Pancreas (tissue), 10 donors: ENCODE data around the gene SCAMP5. TPM values are rescaled to one million over a fixed set of nuclear protein-coding genes. Genes with fewer than 3 reads are reported as not detected.

ENCODE experiments used
- ATAC-seq, 4 donors: fragments of 200-7000 bp; cut with Tn5 transposase; one replicate each; pipeline versions ENCODE4 v1.8.0 to v1.9.1; 2020; ENCODE audit warnings: mild to moderate bottlenecking in 4 of 4, moderate library complexity in 4 of 4
- DNase-seq, 6 donors: peaks; one replicate each; pipeline ENCODE4 v3.0.0-alpha.2; 2020
- FAIRE-seq: peaks from 2 replicates; lab custom pipeline; 2012; peaks lifted over from hg19 to GRCh38; lab: Jason Lieb, UNC
- H3K27ac ChIP-seq, 4 donors: fragments of 200-600 bp; sonication (generic); 1 replicate in 3 of 4; 2 replicates in 1 of 4; pipeline versions ENCODE4 v1.5.0 to v1.8.0; 2020
- H3K27me3 ChIP-seq, 4 donors: fragments of 200-600 bp; one replicate each; pipeline ENCODE4 v1.8.0; 2021
- H3K36me3 ChIP-seq, 3 donors: fragments of 200-600 bp; sonication (generic) in 1 of 3; one replicate each; pipeline versions ENCODE4 v1.5.0 to v1.8.0; 2020 to 2021
- H3K4me1 ChIP-seq, 3 donors: fragments of 200-600 bp; one replicate each; pipeline ENCODE4 v1.8.0; 2021
- H3K4me3 ChIP-seq, 4 donors: fragments of 200-600 bp; sonication (generic) in 2 of 4; one replicate each; pipeline versions ENCODE4 v1.5.0 to v1.8.0; 2020 to 2021
- H3K9me3 ChIP-seq, 4 donors: fragments of 200-600 bp; one replicate each; pipeline ENCODE4 v1.8.0; 2021
- WGBS, 2 donors: extraction: QIAGEN DNeasy Blood & Tissue Kit; methylation state at CpG; one replicate each; pipeline ENCODE4 v1.1.7; 2013; 5-methylcytosine and 5-hydroxymethylcytosine counted together
- intact Hi-C, 3 donors: fragments of 100-400 bp; cut with DNase I; formaldehyde crosslinking; loops; one replicate each; pipeline versions ENCODE4 v1.11.1 to v1.14.2; 2022
- polyA plus RNA-seq, 2 donors: library from polyadenylated mRNA; stranded (reverse); fragments of 200-250 nt; gene quantifications; one replicate each; pipeline ENCODE4 v1.2.3, GENCODE V29; 2013
- total RNA-seq, 6 donors: library from RNA; stranded (reverse); fragmentation: NEBNext Ultra II Directional in 4 of 6; extraction: Animal tissue kit (Norgen Biotek cat#: 25700) in 4 of 6; gene quantifications; one replicate each; pipeline versions ENCODE4 v1.2.1 to v1.2.4, GENCODE V29; 2021 to 2023
- TF ChIP-seq, protein P1 (sequence below), 4 donors: fragments of 200-600 bp; sonication (generic) in 3 of 4; IDR thresholded peaks; one replicate each; pipeline versions ENCODE4 v1.5.0 to v1.8.0; 2021; ENCODE audit warnings: antibody characterized with exemption in 4 of 4
- donor health status: healthy with polysubstance abuse.
- donor health status: DM: no; HTN: no; CAD: no; lungs with moderate emphysema.
- donor health status: DM: no; HTN: no; CAD: no.
- donor health status: control.
- donor health status: control.
- donor health status: Bipolar disorder and iron deficiency.
- donor health status: DM: yes; HTN: yes; CAD: no.
- donor health status: DM: no; HTN: no; CAD: no.
- donor health status: DM: no; HTN: no; CAD: no.
- donor health status: DM: yes; HTN: yes; CAD: no.

Gene SCAMP5
- total and polyA plus RNA-seq, 8 donors: 24.5 to 59.2 (median 38.8) TPM

DNA sequence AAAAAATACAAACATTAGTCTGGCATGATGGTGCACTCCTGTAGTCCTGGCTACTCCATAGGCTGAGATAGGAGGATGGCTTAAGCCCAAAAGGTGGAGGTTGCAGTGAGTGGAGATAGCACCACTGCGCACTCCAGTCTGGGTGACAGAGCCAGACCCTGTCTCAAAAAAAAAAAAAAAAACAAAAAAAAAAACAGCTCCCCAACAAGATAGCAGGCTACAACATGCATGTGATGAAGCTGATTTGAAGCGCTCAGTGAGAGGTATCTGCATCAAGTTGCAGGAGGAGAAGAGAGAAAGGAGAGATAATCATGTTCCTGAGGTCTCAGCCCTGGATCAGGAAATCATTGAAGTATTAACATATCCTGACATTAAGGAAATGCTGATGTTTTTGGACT is 27.4 kb downstream of the SCAMP5 start:
- WGBS, 2 donors: 90 to 95% methylated on average over 2 of the region's 2 CpGs
- H3K4me3 ChIP-seq: no peak overlapping the region

DNA sequence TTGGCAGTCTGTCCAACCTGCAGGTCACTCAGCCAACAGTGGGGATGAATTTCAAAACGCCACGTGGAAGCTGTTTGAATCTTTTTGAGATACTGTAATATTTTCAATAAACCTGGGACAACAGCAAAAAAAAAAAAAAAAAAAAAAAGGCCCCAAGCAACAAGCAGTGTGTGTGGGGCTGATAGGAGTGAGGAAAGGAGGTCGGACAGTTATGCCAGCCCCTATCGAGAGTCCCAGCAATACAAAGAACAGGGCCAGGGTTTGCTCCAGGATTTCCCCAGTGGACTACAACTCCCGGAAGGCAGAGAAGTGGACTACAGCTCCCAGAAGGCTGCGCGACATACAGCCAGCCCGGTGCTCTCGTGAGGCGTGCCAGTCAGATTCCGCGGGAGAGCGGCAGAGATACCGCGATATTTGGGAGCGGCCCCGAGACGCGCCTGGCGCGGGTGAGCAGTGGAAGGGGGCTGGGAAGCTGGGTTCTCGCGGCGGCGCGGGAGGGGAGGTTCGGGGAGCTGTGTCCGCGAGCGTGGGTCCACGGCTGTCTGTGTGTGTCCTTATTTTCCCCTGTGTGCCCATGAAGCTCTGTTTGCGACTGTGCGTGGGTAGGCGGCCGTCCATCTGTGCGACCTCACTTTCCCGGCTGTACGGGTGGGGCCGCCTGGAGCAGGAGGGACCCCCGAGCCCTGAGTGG is 28.0 kb downstream of the SCAMP5 start, which contains the start of gene PPCDC:
PPCDC (plus strand) TSS at position 410 of the 691 bp plus-strand sequence. CDS start 4,729 bp downstream, outside the sequence.
- 3 to 4% methylated on average over 39 to 40 of the region's 40 CpGs for WGBS, 2 donors
- FAIRE-seq: peak; percentile 64
- peak within 1 kb of the TSS; percentile 75 to 91 (median 80) for H3K4me3 ChIP-seq

More for the DNA sequence above, 27.4 kb downstream of the SCAMP5 start:
- no peaks in the 10 kb centered on the region for H3K9me3 ChIP-seq
- TF ChIP-seq, protein P1, sequence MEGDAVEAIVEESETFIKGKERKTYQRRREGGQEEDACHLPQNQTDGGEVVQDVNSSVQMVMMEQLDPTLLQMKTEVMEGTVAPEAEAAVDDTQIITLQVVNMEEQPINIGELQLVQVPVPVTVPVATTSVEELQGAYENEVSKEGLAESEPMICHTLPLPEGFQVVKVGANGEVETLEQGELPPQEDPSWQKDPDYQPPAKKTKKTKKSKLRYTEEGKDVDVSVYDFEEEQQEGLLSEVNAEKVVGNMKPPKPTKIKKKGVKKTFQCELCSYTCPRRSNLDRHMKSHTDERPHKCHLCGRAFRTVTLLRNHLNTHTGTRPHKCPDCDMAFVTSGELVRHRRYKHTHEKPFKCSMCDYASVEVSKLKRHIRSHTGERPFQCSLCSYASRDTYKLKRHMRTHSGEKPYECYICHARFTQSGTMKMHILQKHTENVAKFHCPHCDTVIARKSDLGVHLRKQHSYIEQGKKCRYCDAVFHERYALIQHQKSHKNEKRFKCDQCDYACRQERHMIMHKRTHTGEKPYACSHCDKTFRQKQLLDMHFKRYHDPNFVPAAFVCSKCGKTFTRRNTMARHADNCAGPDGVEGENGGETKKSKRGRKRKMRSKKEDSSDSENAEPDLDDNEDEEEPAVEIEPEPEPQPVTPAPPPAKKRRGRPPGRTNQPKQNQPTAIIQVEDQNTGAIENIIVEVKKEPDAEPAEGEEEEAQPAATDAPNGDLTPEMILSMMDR (IDR thresholded peaks at IDR 0.05): no peak
- FAIRE-seq (no peak), ATAC-seq (no peak), DNase-seq (no peak)
- no peak overlapping the region for H3K27ac ChIP-seq
- H3K27me3 ChIP-seq: no peaks in the 10 kb centered on the region
- intact Hi-C loops: no loop called here
- peaks cover 0 to 10% (median 0%) of the 10 kb centered on the region in 3 donors for H3K36me3 ChIP-seq
- peaks cover 0 to 14% (median 0%) of the 10 kb centered on the region in 3 donors for H3K4me1 ChIP-seq

DNA sequence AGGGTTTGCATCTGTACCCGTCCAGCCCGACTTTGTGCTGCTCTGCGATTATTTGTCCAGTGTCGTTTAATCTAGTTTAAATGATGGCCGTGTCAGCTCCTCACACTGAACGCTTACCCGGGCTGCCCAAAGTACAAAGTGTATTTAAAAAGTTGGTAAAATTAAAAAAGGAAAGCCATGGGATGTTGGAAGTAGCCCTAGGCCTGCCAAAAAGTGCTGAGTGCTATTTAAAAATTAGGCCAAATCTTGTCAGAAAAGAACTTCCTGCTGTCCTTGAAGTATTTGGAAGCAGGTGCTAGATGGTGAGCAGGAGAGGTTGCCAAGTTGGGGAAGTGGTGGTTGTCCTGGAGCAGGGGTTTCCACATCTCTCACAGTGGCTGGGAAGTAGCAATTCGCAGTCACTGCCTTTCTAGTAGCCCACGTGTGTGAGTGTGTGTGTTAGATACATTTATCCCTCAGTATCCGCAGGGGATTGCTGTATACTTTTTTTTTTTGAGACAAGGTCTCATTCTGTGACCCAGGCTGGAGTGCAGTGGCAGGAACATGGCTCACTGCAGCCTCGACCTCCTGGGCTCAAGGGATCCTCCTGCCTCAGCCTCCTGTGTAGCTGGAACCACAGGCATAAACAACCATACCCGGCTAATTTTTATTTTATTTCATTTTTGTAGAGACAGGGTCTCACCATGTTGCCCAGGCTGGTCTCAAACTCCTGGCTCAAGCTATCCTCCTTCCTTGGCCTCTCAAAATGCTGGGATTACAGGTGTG is 28.7 kb downstream of the SCAMP5 start:
- ATAC-seq (peak; percentile 47 to 58 (median 52)), DNase-seq (peak in 1 of 6 donors; percentile 48), FAIRE-seq (no peak)
- Histone ChIP-seq H3K27ac (peak overlapping the region; percentile 49 to 85 (median 77)), H3K4me3 (peak overlapping the region; percentile 75 to 91 (median 80)), H3K27me3 (no peaks in the 10 kb centered on the region), H3K9me3 (no peaks in the 10 kb centered on the region), H3K36me3 (no peaks in the 10 kb centered on the region), H3K4me1 (peaks cover 0 to 14% (median 0%) of the 10 kb centered on the region in 3 donors)
- TF ChIP-seq, protein P1 (IDR thresholded peaks at IDR 0.05): no peak
- 10% methylated on average over 12 of the region's 12 CpGs for WGBS, 2 donors
- intact Hi-C loops: no loop called here

More for the DNA sequence above, 28.0 kb downstream of the SCAMP5 start, which contains the start of gene PPCDC:
- TF ChIP-seq, protein P1 (IDR thresholded peaks at IDR 0.05): no peak
- intact Hi-C loops: no loop called here
- H3K4me1 ChIP-seq: peaks cover 0 to 14% (median 0%) of the 10 kb centered on the region in 3 donors
- peak; percentile 96 to 99 (median 98) for ATAC-seq
- H3K36me3 ChIP-seq: peaks cover 0 to 6% (median 0%) of the 10 kb centered on the region in 3 donors
- H3K9me3 ChIP-seq: no peaks in the 10 kb centered on the region
- H3K27ac ChIP-seq: peak within 1 kb of the TSS; percentile 49 to 85 (median 77)
- no peaks in the 10 kb centered on the region for H3K27me3 ChIP-seq
- DNase-seq: peak; percentile 95 to 99 (median 96)

DNA sequence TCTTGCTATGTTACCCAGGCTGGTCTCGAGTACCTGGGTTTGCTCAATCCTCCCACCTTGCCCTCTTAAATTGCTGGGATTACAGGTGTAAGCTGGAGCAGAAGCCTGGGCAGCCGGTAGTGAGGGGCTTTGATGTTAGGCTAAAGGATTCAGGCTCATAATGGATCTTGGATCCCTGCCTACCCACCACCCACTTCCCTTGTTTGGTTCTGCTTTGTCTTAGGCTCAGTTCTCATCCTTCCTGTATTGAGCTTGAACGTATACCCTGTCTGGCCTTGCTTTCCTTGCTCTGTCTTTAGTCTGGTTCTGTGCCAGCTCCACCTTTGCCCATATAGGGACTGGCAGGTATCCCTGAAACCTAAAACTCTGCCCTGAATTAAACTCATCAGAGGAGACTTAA is 29.7 kb downstream of the SCAMP5 start:
- H3K9me3 ChIP-seq: no peaks in the 10 kb centered on the region
- no peaks in the 10 kb centered on the region for H3K36me3 ChIP-seq
- peaks cover 0 to 19% (median 0%) of the 10 kb centered on the region in 3 donors for H3K4me1 ChIP-seq
- intact Hi-C loops: loop anchor here in 1 of 3 donors (5.0 kb wide), 1 partner anchor 182 kb away; no protein-coding TSS in a partner anchor
- WGBS, 2 donors: 67 to 71% methylated on average over 3 of the region's 3 CpGs
- TF ChIP-seq, protein P1 (IDR thresholded peaks at IDR 0.05): no peak
- FAIRE-seq (no peak), ATAC-seq (no peak), DNase-seq (no peak)
- no peak overlapping the region for H3K4me3 ChIP-seq
- no peaks in the 10 kb centered on the region for H3K27me3 ChIP-seq
- no peak overlapping the region for H3K27ac ChIP-seq
